Caco-2 (cell line): ENCODE data around the gene GHRH. TPM values are rescaled to one million over a fixed set of nuclear protein-coding genes. Genes with fewer than 3 reads are reported as not detected.

ENCODE experiments used
- BruUV-seq: library from RNA; stranded (reverse); fragments of 400-500 nt; replicated peaks from 2 replicates; lab custom pipeline; 2021; lab: Mats Ljungman, UMichigan
- CTCF ChIA-PET: fragments of 300-600 bp; sonication (Branson Sonifier 250); formaldehyde crosslinking; loops from one replicate; lab custom pipeline; 2022; ENCODE audit warnings: antibody characterized with exemption; lab: Charles Lee
- POLR2A ChIA-PET: fragments of 300-600 bp; sonication (Branson Sonifier 250); formaldehyde crosslinking; loops from one replicate; lab custom pipeline; 2022; ENCODE audit warnings: antibody characterized with exemption; lab: Charles Lee
- DNase-seq, 2 experiments: peaks; one replicate each; pipeline versions ENCODE4 v3.0.0 to v3.0.0-alpha.2; 2020 to 2022
- H3K27me3 ChIP-seq: replicated peaks from 2 replicates; pipeline ENCODE4 v1.6.0; 2011; ENCODE audit warnings: low read length; ENCODE audit not compliant: control insufficient read depth, insufficient read depth
- H3K36me3 ChIP-seq: 2 replicates; pipeline ENCODE4 v1.5.1; 2011; ENCODE audit warnings: low read length; ENCODE audit not compliant: control insufficient read depth, insufficient read depth
- H3K4me1 ChIP-seq: fragments of 250-450 bp; sonication (Bioruptor Pico); 2 replicates; pipeline ENCODE4 v1.5.1; 2020; ENCODE audit warnings: mild to moderate bottlenecking
- H3K4me3 ChIP-seq: 2 replicates; pipeline ENCODE4 v1.5.1; 2011; ENCODE audit warnings: low read depth, mild to moderate bottlenecking, control low read depth, low read length
- H3K9me3 ChIP-seq: fragments of 250-450 bp; sonication (Bioruptor Pico); 2 replicates; pipeline ENCODE4 v1.5.1; 2020; ENCODE audit warnings: mild to moderate bottlenecking, moderate library complexity
- H3K27ac Mint-ChIP-seq: one replicate; pipeline ENCODE4 v1.8.0; 2022; ENCODE audit warnings: mixed read lengths; ENCODE audit not compliant: unreplicated experiment
- H3K27me3 Mint-ChIP-seq: one replicate; pipeline ENCODE4 v1.8.0; 2022; ENCODE audit warnings: mixed read lengths; ENCODE audit not compliant: insufficient read depth, unreplicated experiment
- H3K36me3 Mint-ChIP-seq: one replicate; pipeline ENCODE4 v1.8.0; 2022; ENCODE audit warnings: mild to moderate bottlenecking, mixed read lengths; ENCODE audit not compliant: insufficient read depth, unreplicated experiment
- H3K4me1 Mint-ChIP-seq: one replicate; pipeline ENCODE4 v1.8.0; 2022; ENCODE audit warnings: low read depth, mixed read lengths; ENCODE audit not compliant: unreplicated experiment
- H3K4me3 Mint-ChIP-seq: one replicate; pipeline ENCODE4 v1.8.0; 2022; ENCODE audit warnings: mild to moderate bottlenecking, moderate library complexity, mixed read lengths; ENCODE audit not compliant: unreplicated experiment
- H3K9me3 Mint-ChIP-seq: one replicate; pipeline ENCODE4 v1.8.0; 2022; ENCODE audit warnings: mixed read lengths; ENCODE audit not compliant: unreplicated experiment
- CTCF ChIP-seq, 2 experiments: fragments of 200-600 bp in 1 of 2; IDR thresholded peaks; 1 replicate in 1 of 2; 2 replicates in 1 of 2; pipeline versions ENCODE4 v1.5.1 to v1.8.0; 2011 to 2022; ENCODE audit warnings: antibody characterized with exemption in 1 of 2, control low read depth in 1 of 2, inconsistent platforms in 1 of 2, low read depth in 1 of 2, low read length in 1 of 2, mild to moderate bottlenecking in 1 of 2, moderate library complexity in 1 of 2; ENCODE audit not compliant: insufficient read depth in 1 of 2, severe bottlenecking in 1 of 2, unreplicated experiment in 1 of 2
- intact Hi-C: fragments of 100-400 bp; cut with micrococcal nuclease; formaldehyde crosslinking; loops from one replicate; pipeline ENCODE4 v1.10.0; 2022; ENCODE audit not compliant: unreplicated experiment
- total RNA-seq: library from RNA; stranded (reverse); gene quantifications from 2 replicates; pipeline ENCODE4 v1.2.3, GENCODE V29; 2022

Gene GHRH
- total RNA-seq, 1 experiment from 2014 or later: not detected

- BruUV-seq: no TSS peak
- ChIA-PET CTCF (interaction anchor here (0.9 kb wide), 1 partner anchor 129 kb away, joined by 4 read pairs; no protein-coding TSS in a partner anchor), POLR2A (no interaction called here)
- H3K36me3 ChIP-seq: no peaks in the 10 kb centered on the region
- Mint-ChIP-seq H3K36me3 (no peaks in the 10 kb centered on the region), H3K9me3 (no peaks in the 10 kb centered on the region), H3K4me1 (no peaks in the 10 kb centered on the region), H3K27ac (no peak overlapping the region), H3K4me3 (no peak overlapping the region), H3K27me3 (no peaks in the 10 kb centered on the region)
- H3K27me3 ChIP-seq: no peaks in the 10 kb centered on the region; the same call in 1 of the 2 replicates
- no peak for DNase-seq
- no peak for TF ChIP-seq CTCF (IDR thresholded peaks at IDR 0.05; ENCODE audit: insufficient read depth in 1 of 2, low read depth in 1 of 2, low read length in 1 of 2, severe bottlenecking in 1 of 2, unreplicated experiment in 1 of 2)
- no peaks in the 10 kb centered on the region for H3K4me1 ChIP-seq
- intact Hi-C loops: no loop called here
- no peaks in the 10 kb centered on the region for H3K9me3 ChIP-seq
- no peak overlapping the region for H3K4me3 ChIP-seq
These were observed 5.3 kb downstream of the GHRH start for GRCh38 chr20:37256286-37256685.

GRCh38 chr20:37254114-37254878, 7.3 kb downstream of the GHRH start:
- DNase-seq: no peak
- H3K36me3 Mint-ChIP-seq: peaks cover 8% of the 10 kb centered on the region
- no peak overlapping the region for H3K4me3 Mint-ChIP-seq
- TF ChIP-seq CTCF (IDR thresholded peaks at IDR 0.05; ENCODE audit: insufficient read depth in 1 of 2, low read depth in 1 of 2, low read length in 1 of 2, severe bottlenecking in 1 of 2, unreplicated experiment in 1 of 2): peak in 1 of 2 experiments; percentile 35
- no peaks in the 10 kb centered on the region for H3K4me1 ChIP-seq
- no peaks in the 10 kb centered on the region for H3K9me3 Mint-ChIP-seq
- no TSS peak for BruUV-seq
- intact Hi-C loops: no loop called here
- H3K27me3 ChIP-seq: no peaks in the 10 kb centered on the region; the same call in 1 of the 2 replicates
- CTCF ChIA-PET: no interaction called here
- POLR2A ChIA-PET: no interaction called here
- H3K9me3 ChIP-seq: no peaks in the 10 kb centered on the region
- H3K27me3 Mint-ChIP-seq: no peaks in the 10 kb centered on the region
- no peak overlapping the region for H3K27ac Mint-ChIP-seq
- no peaks in the 10 kb centered on the region for H3K4me1 Mint-ChIP-seq
- H3K4me3 ChIP-seq: no peak overlapping the region
- H3K36me3 ChIP-seq: no peaks in the 10 kb centered on the region

- CTCF ChIA-PET: no interaction called here
- Histone ChIP-seq H3K27me3 (no peaks in the 10 kb centered on the region; the same call in 1 of the 2 replicates), H3K4me3 (no peak overlapping the region), H3K4me1 (no peaks in the 10 kb centered on the region), H3K9me3 (no peaks in the 10 kb centered on the region), H3K36me3 (no peaks in the 10 kb centered on the region)
- Mint-ChIP-seq H3K27me3 (no peaks in the 10 kb centered on the region), H3K4me3 (no peak overlapping the region), H3K9me3 (no peaks in the 10 kb centered on the region), H3K4me1 (no peaks in the 10 kb centered on the region), H3K36me3 (peaks cover 14% of the 10 kb centered on the region), H3K27ac (no peak overlapping the region)
- TF ChIP-seq CTCF (IDR thresholded peaks at IDR 0.05; ENCODE audit: insufficient read depth in 1 of 2, low read depth in 1 of 2, low read length in 1 of 2, severe bottlenecking in 1 of 2, unreplicated experiment in 1 of 2): no peak
- no TSS peak for BruUV-seq
- intact Hi-C loops: no loop called here
- DNase-seq: no peak
- POLR2A ChIA-PET: no interaction called here
These were observed 8.5 kb downstream of the GHRH start for GRCh38 chr20:37253087-37253486.
